ENCODE measurements around the gene TFB2M. TPM values are rescaled to one million over a fixed set of nuclear protein-coding genes. Genes with fewer than 3 reads are reported as not detected.
"Not testable (repeated sequence)": the region's sequence is repeated elsewhere in the genome, so short reads cannot be mapped to it uniquely, and the experiment has no call there.

Gene TFB2M
- polyA plus RNA-seq, 6 donors from 2014 or later: 19.2 to 24.0 (median 22.6) TPM

- no peak for DNase-seq
These were observed 26.6 kb upstream of the TFB2M start for GRCh38 chr1:246592695-246593094.

GRCh38 chr1:246591958-246592357 is 25.9 kb upstream of the TFB2M start:
- peaks cover 0 to 10% (median 9%) of the 10 kb centered on the region in 7 donors for H3K9me3 Mint-ChIP-seq
- H3K36me3 Mint-ChIP-seq: peaks cover 14 to 18% of the 10 kb centered on the region in 2 donors
- H3K4me1 Mint-ChIP-seq: peaks cover 24 to 27% (median 26%) of the 10 kb centered on the region in 3 donors
- H3K27me3 Mint-ChIP-seq: no peaks in the 10 kb centered on the region
- no peak overlapping the region for H3K4me3 Mint-ChIP-seq
- ATAC-seq (ENCODE audit: low read depth in 2 of 2) (no peak), DNase-seq (no peak)
- no peak overlapping the region for H3K27ac Mint-ChIP-seq

More at GRCh38 chr1:246592695-246593094, 26.6 kb upstream of the TFB2M start:
- H3K27ac Mint-ChIP-seq: peak overlapping the region in 1 of 6 donors; percentile 18
- no peaks in the 10 kb centered on the region for H3K27me3 Mint-ChIP-seq
- peaks cover 24 to 34% (median 28%) of the 10 kb centered on the region in 3 donors for H3K4me1 Mint-ChIP-seq
- peaks cover 14 to 18% of the 10 kb centered on the region in 2 donors for H3K36me3 Mint-ChIP-seq
- no peak for ATAC-seq (ENCODE audit: low read depth in 2 of 2)
- H3K9me3 Mint-ChIP-seq: peaks cover 0 to 10% (median 9%) of the 10 kb centered on the region in 7 donors
- H3K4me3 Mint-ChIP-seq: no peak overlapping the region

GRCh38 chr1:246591504-246591903 is 25.4 kb upstream of the TFB2M start:
- DNase-seq: no peak
- Mint-ChIP-seq H3K27me3 (no peaks in the 10 kb centered on the region), H3K9me3 (peaks cover 0 to 10% (median 9%) of the 10 kb centered on the region in 7 donors), H3K36me3 (peaks cover 14 to 18% of the 10 kb centered on the region in 2 donors), H3K4me1 (peaks cover 20 to 25% (median 22%) of the 10 kb centered on the region in 3 donors), H3K27ac (peak overlapping the region in 1 of 6 donors; percentile 23), H3K4me3 (peak overlapping the region in 1 of 8 donors; percentile 14)
- ATAC-seq (ENCODE audit: low read depth in 2 of 2): no peak

- no peaks in the 10 kb centered on the region for H3K27me3 Mint-ChIP-seq
- ATAC-seq (ENCODE audit: low read depth in 2 of 2) (no peak), DNase-seq (no peak)
- no peak overlapping the region for H3K4me3 Mint-ChIP-seq
- H3K4me1 Mint-ChIP-seq: peaks cover 20 to 22% (median 20%) of the 10 kb centered on the region in 3 donors
- H3K36me3 Mint-ChIP-seq: peaks cover 14 to 18% of the 10 kb centered on the region in 2 donors
- H3K9me3 Mint-ChIP-seq: peaks cover 0 to 10% (median 9%) of the 10 kb centered on the region in 7 donors
- H3K27ac Mint-ChIP-seq: peak overlapping the region in 2 of 6 donors; percentile 23 to 39
These were observed 25.0 kb upstream of the TFB2M start for GRCh38 chr1:246591047-246591446.

- peaks cover 13 to 14% of the 10 kb centered on the region in 2 donors for H3K36me3 Mint-ChIP-seq
- peak overlapping the region in 1 of 8 donors; percentile 70 for H3K4me3 Mint-ChIP-seq
- peak overlapping the region in 4 of 6 donors; percentile 27 to 63 (median 60) for H3K27ac Mint-ChIP-seq
- ATAC-seq (ENCODE audit: low read depth in 2 of 2); H3K27me3 Mint-ChIP-seq; DNase-seq: not testable (repeated sequence)
- peaks cover 0 to 10% (median 9%) of the 10 kb centered on the region in 7 donors for H3K9me3 Mint-ChIP-seq
- peaks cover 16 to 19% (median 17%) of the 10 kb centered on the region in 3 donors for H3K4me1 Mint-ChIP-seq
These were observed 23.9 kb upstream of the TFB2M start for GRCh38 chr1:246589919-246590318.

- no peak for ATAC-seq (ENCODE audit: low read depth in 2 of 2)
- Mint-ChIP-seq H3K27me3 (no peaks in the 10 kb centered on the region), H3K4me3 (no peak overlapping the region), H3K4me1 (peaks cover 18 to 26% (median 19%) of the 10 kb centered on the region in 3 donors), H3K27ac (peak overlapping the region in 2 of 6 donors; percentile 36 to 51), H3K9me3 (peaks cover 0 to 10% (median 9%) of the 10 kb centered on the region in 7 donors), H3K36me3 (peaks cover 19 to 30% of the 10 kb centered on the region in 2 donors)
- DNase-seq: no peak
These were observed 22.2 kb upstream of the TFB2M start for GRCh38 chr1:246588159-246588721.

- no peaks in the 10 kb centered on the region for H3K27me3 Mint-ChIP-seq
- peaks cover 24 to 32% (median 26%) of the 10 kb centered on the region in 3 donors for H3K4me1 Mint-ChIP-seq
- no peak for ATAC-seq (ENCODE audit: low read depth in 2 of 2)
- no peak for DNase-seq
- H3K4me3 Mint-ChIP-seq: no peak overlapping the region
- H3K36me3 Mint-ChIP-seq: peaks cover 26 to 29% of the 10 kb centered on the region in 2 donors
- H3K27ac Mint-ChIP-seq: peak overlapping the region in 3 of 6 donors; percentile 22 to 51 (median 36)
- peaks cover 0 to 10% (median 9%) of the 10 kb centered on the region in 7 donors for H3K9me3 Mint-ChIP-seq
These were observed 21.5 kb upstream of the TFB2M start for GRCh38 chr1:246587606-246588005.

GRCh38 chr1:246587032-246587431 is 21.0 kb upstream of the TFB2M start:
- Mint-ChIP-seq H3K4me3 (no peak overlapping the region), H3K27ac (peak overlapping the region in 2 of 6 donors; percentile 36 to 38), H3K9me3 (peaks cover 0 to 10% (median 9%) of the 10 kb centered on the region in 7 donors), H3K4me1 (peaks cover 30 to 34% (median 31%) of the 10 kb centered on the region in 3 donors), H3K27me3 (no peaks in the 10 kb centered on the region), H3K36me3 (peaks cover 22 to 27% of the 10 kb centered on the region in 2 donors)
- DNase-seq (no peak), ATAC-seq (ENCODE audit: low read depth in 2 of 2) (no peak)

- no peak for ATAC-seq (ENCODE audit: low read depth in 2 of 2)
- Mint-ChIP-seq H3K9me3 (no peaks in the 10 kb centered on the region), H3K36me3 (peaks cover 12 to 19% of the 10 kb centered on the region in 2 donors), H3K27me3 (no peaks in the 10 kb centered on the region), H3K4me1 (peaks cover 41 to 51% (median 46%) of the 10 kb centered on the region in 3 donors), H3K4me3 (no peak overlapping the region), H3K27ac (peak overlapping the region in 3 of 6 donors; percentile 68 to 90 (median 85))
- no peak for DNase-seq
These were observed 17.6 kb upstream of the TFB2M start for GRCh38 chr1:246583448-246584185.

GRCh38 chr1:246583056-246583440 is 17.0 kb upstream of the TFB2M start:
- ATAC-seq (ENCODE audit: low read depth in 2 of 2) (no peak), DNase-seq (no peak)
- no peaks in the 10 kb centered on the region for H3K27me3 Mint-ChIP-seq
- no peaks in the 10 kb centered on the region for H3K9me3 Mint-ChIP-seq
- peaks cover 42 to 57% (median 52%) of the 10 kb centered on the region in 3 donors for H3K4me1 Mint-ChIP-seq
- H3K27ac Mint-ChIP-seq: peak overlapping the region in 3 of 6 donors; percentile 13 to 90 (median 68)
- no peak overlapping the region for H3K4me3 Mint-ChIP-seq
- peaks cover 12 to 19% of the 10 kb centered on the region in 2 donors for H3K36me3 Mint-ChIP-seq

- ATAC-seq (ENCODE audit: low read depth in 2 of 2): no peak
- peaks cover 12 to 22% of the 10 kb centered on the region in 2 donors for H3K36me3 Mint-ChIP-seq
- H3K4me1 Mint-ChIP-seq: peaks cover 45 to 62% (median 57%) of the 10 kb centered on the region in 3 donors
- no peak for DNase-seq
- H3K9me3 Mint-ChIP-seq: no peaks in the 10 kb centered on the region
- H3K27ac Mint-ChIP-seq: peak overlapping the region in 4 of 6 donors; percentile 37 to 85 (median 66)
- H3K27me3 Mint-ChIP-seq: no peaks in the 10 kb centered on the region
- H3K4me3 Mint-ChIP-seq: peak overlapping the region in 4 of 8 donors; percentile 26 to 66 (median 53)
These were observed 16.4 kb upstream of the TFB2M start for GRCh38 chr1:246582301-246583055.

- DNase-seq: no peak
- Mint-ChIP-seq H3K36me3 (peaks cover 12 to 22% of the 10 kb centered on the region in 2 donors), H3K4me3 (peak overlapping the region in 5 of 8 donors; percentile 14 to 72 (median 47)), H3K27me3 (no peaks in the 10 kb centered on the region), H3K4me1 (peaks cover 50 to 74% (median 62%) of the 10 kb centered on the region in 3 donors), H3K27ac (peak overlapping the region in 5 of 6 donors; percentile 4 to 82 (median 57)), H3K9me3 (no peaks in the 10 kb centered on the region)
- ATAC-seq (ENCODE audit: low read depth in 2 of 2): no peak
These were observed 14.7 kb upstream of the TFB2M start for GRCh38 chr1:246580497-246581370.

All from naive B cell (primary cell).